Measurements from ENCODE around the gene ZIC4.

ZIC4 gene

GRCh38 chr3:147368151-147368550 is 38.2 kb downstream of the ZIC4 start:
- Histone ChIP-seq H3K9ac (ENCODE audit: low read length) (no peak overlapping the region), H3K27me3 (ENCODE audit: control insufficient read depth, insufficient read depth, low read length) (peaks cover 67% of the 10 kb centered on the region), H3K4me3 (ENCODE audit: low read length) (no peak overlapping the region), H3K4me1 (ENCODE audit: control insufficient read depth, insufficient read depth, low read length) (no peaks in the 10 kb centered on the region), H3K9me3 (ENCODE audit: control insufficient read depth, low read length) (no peaks in the 10 kb centered on the region), H3K36me3 (ENCODE audit: control insufficient read depth, insufficient read depth, low read length) (no peaks in the 10 kb centered on the region)

GRCh38 chr3:147367676-147368075 is 38.7 kb downstream of the ZIC4 start:
- H3K9ac ChIP-seq (ENCODE audit: low read length), result no peak overlapping the region
- H3K4me1 ChIP-seq (ENCODE audit: control insufficient read depth, insufficient read depth, low read length), result no peaks in the 10 kb centered on the region
- no peaks in the 10 kb centered on the region for H3K9me3 ChIP-seq (ENCODE audit: control insufficient read depth, low read length)
- H3K36me3 ChIP-seq (ENCODE audit: control insufficient read depth, insufficient read depth, low read length), result no peaks in the 10 kb centered on the region
- no peak overlapping the region for H3K4me3 ChIP-seq (ENCODE audit: low read length)
- H3K27me3 ChIP-seq (ENCODE audit: control insufficient read depth, insufficient read depth, low read length), result peaks cover 62% of the 10 kb centered on the region

- no peaks in the 10 kb centered on the region for H3K36me3 ChIP-seq (ENCODE audit: control insufficient read depth, insufficient read depth, low read length)
- H3K27me3 ChIP-seq (ENCODE audit: control insufficient read depth, insufficient read depth, low read length), result peaks cover 56% of the 10 kb centered on the region
- H3K9ac ChIP-seq (ENCODE audit: low read length), result no peak overlapping the region
- no peaks in the 10 kb centered on the region for H3K9me3 ChIP-seq (ENCODE audit: control insufficient read depth, low read length)
- H3K4me1 ChIP-seq (ENCODE audit: control insufficient read depth, insufficient read depth, low read length), result no peaks in the 10 kb centered on the region
- no peak overlapping the region for H3K4me3 ChIP-seq (ENCODE audit: low read length)
These were observed 40.9 kb downstream of the ZIC4 start for GRCh38 chr3:147365196-147366115.

- no peaks in the 10 kb centered on the region for H3K9me3 ChIP-seq (ENCODE audit: control insufficient read depth, low read length)
- H3K4me3 ChIP-seq (ENCODE audit: low read length), result no peak overlapping the region
- peaks cover 57% of the 10 kb centered on the region for H3K27me3 ChIP-seq (ENCODE audit: control insufficient read depth, insufficient read depth, low read length)
- H3K36me3 ChIP-seq (ENCODE audit: control insufficient read depth, insufficient read depth, low read length), result no peaks in the 10 kb centered on the region
- no peak overlapping the region for H3K9ac ChIP-seq (ENCODE audit: low read length)
- H3K4me1 ChIP-seq (ENCODE audit: control insufficient read depth, insufficient read depth, low read length), result no peaks in the 10 kb centered on the region
These were observed 41.6 kb downstream of the ZIC4 start for GRCh38 chr3:147364771-147365170.

- no peak overlapping the region for H3K9ac ChIP-seq (ENCODE audit: low read length)
- no peak overlapping the region for H3K4me3 ChIP-seq (ENCODE audit: low read length)
- no peaks in the 10 kb centered on the region for H3K4me1 ChIP-seq (ENCODE audit: control insufficient read depth, insufficient read depth, low read length)
- no peaks in the 10 kb centered on the region for H3K9me3 ChIP-seq (ENCODE audit: control insufficient read depth, low read length)
- H3K27me3 ChIP-seq (ENCODE audit: control insufficient read depth, insufficient read depth, low read length), result peaks cover 65% of the 10 kb centered on the region
- no peaks in the 10 kb centered on the region for H3K36me3 ChIP-seq (ENCODE audit: control insufficient read depth, insufficient read depth, low read length)
These were observed 44.6 kb downstream of the ZIC4 start for GRCh38 chr3:147361454-147362420.

GRCh38 chr3:147360646-147361453 is 45.5 kb downstream of the ZIC4 start:
- Histone ChIP-seq H3K27me3 (ENCODE audit: control insufficient read depth, insufficient read depth, low read length) (peaks cover 73% of the 10 kb centered on the region), H3K9me3 (ENCODE audit: control insufficient read depth, low read length) (no peaks in the 10 kb centered on the region), H3K9ac (ENCODE audit: low read length) (no peak overlapping the region), H3K4me3 (ENCODE audit: low read length) (no peak overlapping the region), H3K4me1 (ENCODE audit: control insufficient read depth, insufficient read depth, low read length) (no peaks in the 10 kb centered on the region), H3K36me3 (ENCODE audit: control insufficient read depth, insufficient read depth, low read length) (no peaks in the 10 kb centered on the region)

- Histone ChIP-seq H3K4me3 (ENCODE audit: low read length) (no peak overlapping the region), H3K36me3 (ENCODE audit: control insufficient read depth, insufficient read depth, low read length) (no peaks in the 10 kb centered on the region), H3K9ac (ENCODE audit: low read length) (no peak overlapping the region), H3K4me1 (ENCODE audit: control insufficient read depth, insufficient read depth, low read length) (no peaks in the 10 kb centered on the region), H3K9me3 (ENCODE audit: control insufficient read depth, low read length) (no peaks in the 10 kb centered on the region), H3K27me3 (ENCODE audit: control insufficient read depth, insufficient read depth, low read length) (peaks cover 71% of the 10 kb centered on the region)
These were observed 46.3 kb downstream of the ZIC4 start for GRCh38 chr3:147360051-147360439.

- Histone ChIP-seq H3K4me1 (ENCODE audit: control insufficient read depth, insufficient read depth, low read length) (no peaks in the 10 kb centered on the region), H3K4me3 (ENCODE audit: low read length) (no peak overlapping the region), H3K9ac (ENCODE audit: low read length) (no peak overlapping the region), H3K9me3 (ENCODE audit: control insufficient read depth, low read length) (no peaks in the 10 kb centered on the region), H3K27me3 (ENCODE audit: control insufficient read depth, insufficient read depth, low read length) (peaks cover 73% of the 10 kb centered on the region), H3K36me3 (ENCODE audit: control insufficient read depth, insufficient read depth, low read length) (no peaks in the 10 kb centered on the region)
These were observed 46.9 kb downstream of the ZIC4 start for GRCh38 chr3:147359177-147360050.

GRCh38 chr3:147358144-147358992 is 48.0 kb downstream of the ZIC4 start:
- Histone ChIP-seq H3K9me3 (ENCODE audit: control insufficient read depth, low read length) (no peaks in the 10 kb centered on the region), H3K4me1 (ENCODE audit: control insufficient read depth, insufficient read depth, low read length) (no peaks in the 10 kb centered on the region), H3K27me3 (ENCODE audit: control insufficient read depth, insufficient read depth, low read length) (peaks cover 76% of the 10 kb centered on the region), H3K4me3 (ENCODE audit: low read length) (no peak overlapping the region), H3K36me3 (ENCODE audit: control insufficient read depth, insufficient read depth, low read length) (no peaks in the 10 kb centered on the region), H3K9ac (ENCODE audit: low read length) (no peak overlapping the region)
